Activated T-cell treated with anti-CD3 and anti-CD28 coated beads, Interleukin-2, amount 50 U/mL, for 1 hour (primary cell): ENCODE results near the gene EHMT1.
"Not testable (repeated sequence)": the region's sequence is repeated elsewhere in the genome, so short reads cannot be mapped to it uniquely, and the experiment has no call there.

ENCODE experiments used
- DNase-seq: peaks from one replicate; pipeline ENCODE4 v3.0.0-alpha.2; 2020

Gene EHMT1

DNA sequence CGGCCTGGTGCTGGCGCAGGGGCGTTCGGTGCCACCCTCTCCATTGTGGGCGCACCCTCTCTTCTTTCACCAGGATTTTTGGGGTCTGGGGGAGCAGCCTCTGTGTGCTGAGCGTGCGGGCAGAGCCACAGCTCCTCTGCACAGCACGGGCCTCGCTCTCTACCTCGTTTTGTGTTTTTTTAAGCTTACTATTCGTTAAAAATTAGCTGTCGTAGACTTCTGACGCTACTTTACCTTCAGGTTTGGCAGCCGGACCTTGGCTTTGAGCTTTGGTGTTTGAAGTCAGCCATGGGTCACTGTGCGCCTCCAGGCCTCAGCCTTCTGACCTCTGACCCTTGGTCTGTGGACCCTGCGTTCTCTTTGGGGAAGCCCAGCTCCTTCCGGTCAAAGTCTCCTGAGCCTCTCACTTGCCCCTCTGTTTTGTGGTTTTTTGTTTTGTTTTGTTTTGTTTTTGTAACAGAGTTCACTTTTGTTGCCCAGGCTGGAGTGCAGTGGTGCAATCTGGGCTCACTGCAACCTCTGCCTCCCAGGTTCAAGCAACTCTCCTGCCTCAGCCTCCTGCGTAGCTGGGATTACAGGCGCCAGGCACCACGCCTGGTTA is 170.6 kb downstream of the EHMT1 start:
- no peak for DNase-seq

GRCh38 chr9:137791947-137792346 is 173.1 kb downstream of the EHMT1 start:
- no peak for DNase-seq

GRCh38 chr9:137793196-137793841 is 174.5 kb downstream of the EHMT1 start:
- DNase-seq, result no peak

- DNase-seq, result no peak
These were observed 176.4 kb downstream of the EHMT1 start for GRCh38 chr9:137795156-137795666.

GRCh38 chr9:137797206-137798120 is 178.7 kb downstream of the EHMT1 start:
- DNase-seq, result no peak

- no peak for DNase-seq
These were observed 179.3 kb downstream of the EHMT1 start for GRCh38 chr9:137798142-137798541.

DNA sequence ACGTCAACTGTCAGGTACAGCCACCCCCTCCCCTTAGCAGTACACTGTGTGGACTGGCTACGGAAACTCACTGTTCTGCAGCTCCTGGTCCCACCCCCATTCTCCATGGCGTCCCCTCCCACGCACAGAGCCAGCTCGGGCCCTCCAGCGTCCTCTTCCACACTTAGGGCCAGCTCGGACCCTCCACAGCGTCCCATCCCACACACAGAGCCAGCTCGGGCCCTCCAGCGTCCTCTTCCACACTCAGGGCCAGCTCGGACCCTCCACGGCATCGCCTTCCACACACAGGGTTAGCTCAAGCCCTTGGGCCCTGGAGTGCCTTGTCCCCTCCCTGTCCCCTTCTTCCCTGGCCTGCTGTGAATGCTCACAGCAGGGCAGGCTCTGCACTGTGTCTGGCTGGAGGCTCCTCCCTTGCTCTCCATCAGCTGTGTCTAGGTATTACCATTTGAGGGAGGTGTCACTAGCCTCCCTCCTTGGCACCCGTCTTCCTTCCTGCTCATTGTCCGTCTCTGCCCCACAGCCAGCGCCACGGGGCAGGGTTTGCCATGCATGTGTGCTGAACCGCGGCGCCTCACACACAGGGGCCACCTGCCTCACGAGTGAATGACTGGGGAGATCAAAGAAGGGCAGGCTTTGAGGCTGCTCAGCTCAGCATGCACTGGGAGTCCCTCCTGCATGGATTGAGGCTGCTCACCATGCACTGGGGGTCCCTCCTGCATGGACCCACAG is 180.3 kb downstream of the EHMT1 start:
- DNase-seq, result no peak

- no peak for DNase-seq
These were observed 180.8 kb downstream of the EHMT1 start for GRCh38 chr9:137799630-137799983.

GRCh38 chr9:137800196-137801022 is 181.6 kb downstream of the EHMT1 start:
- DNase-seq, result no peak

- no peak for DNase-seq
These were observed 182.2 kb downstream of the EHMT1 start for GRCh38 chr9:137801023-137801319.

DNA sequence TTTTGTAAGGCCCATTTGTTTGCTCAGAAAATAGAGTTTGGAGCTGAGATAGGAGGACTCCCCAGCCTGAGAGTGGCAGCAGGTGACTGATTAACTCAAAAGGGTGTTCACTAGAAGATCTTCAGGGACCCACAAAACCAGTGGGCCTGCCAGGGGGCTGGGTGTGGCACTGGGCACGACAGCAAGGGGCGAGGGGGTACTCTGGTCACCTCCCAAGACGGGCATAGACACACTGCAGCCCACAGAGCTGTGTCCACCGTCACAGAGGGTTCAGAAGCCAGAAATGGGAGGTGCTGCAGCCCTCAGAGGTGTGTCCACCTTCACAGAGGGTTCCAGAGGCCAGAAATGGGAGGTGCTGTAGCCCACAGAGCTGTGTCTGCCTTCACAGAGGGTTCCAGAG is 183.2 kb downstream of the EHMT1 start:
- no peak for DNase-seq

DNA sequence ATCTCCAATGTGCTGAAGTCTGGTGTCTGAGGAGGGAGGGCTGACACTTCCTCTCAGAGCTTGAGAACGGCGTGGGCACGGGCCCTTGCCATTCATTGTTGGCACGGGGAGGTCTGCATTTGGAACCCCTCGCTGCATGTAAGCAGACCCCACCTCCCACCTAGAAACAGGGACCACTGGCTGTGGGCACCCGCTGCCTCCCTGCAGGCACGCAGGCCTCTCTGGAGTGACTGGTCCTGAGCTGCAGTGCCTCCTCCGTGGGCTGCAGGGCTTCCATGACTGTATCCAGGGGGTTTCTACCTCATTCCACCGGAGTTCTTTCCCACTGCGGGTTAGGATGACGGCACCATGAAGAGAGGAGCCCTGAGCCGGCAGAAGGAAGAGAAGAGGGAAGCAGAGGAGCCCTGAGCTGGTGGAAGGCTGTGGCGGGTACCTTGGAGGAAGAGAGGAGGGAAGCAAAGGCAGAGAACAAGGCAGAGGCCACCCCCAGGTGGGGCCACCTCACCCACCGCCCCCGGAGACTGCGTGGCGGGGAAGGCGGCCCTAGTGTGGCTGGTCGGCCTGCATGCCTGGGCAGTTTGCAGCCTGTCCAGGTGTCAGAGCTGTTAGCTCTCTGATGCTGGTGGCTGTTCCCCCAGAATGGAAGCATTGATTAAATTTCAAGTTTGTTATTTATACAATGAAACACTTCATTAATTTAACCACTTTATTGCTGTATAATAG is 183.9 kb downstream of the EHMT1 start:
- no peak for DNase-seq

- DNase-seq, result no peak
These were observed 186.3 kb downstream of the EHMT1 start for GRCh38 chr9:137804908-137805630.

DNA sequence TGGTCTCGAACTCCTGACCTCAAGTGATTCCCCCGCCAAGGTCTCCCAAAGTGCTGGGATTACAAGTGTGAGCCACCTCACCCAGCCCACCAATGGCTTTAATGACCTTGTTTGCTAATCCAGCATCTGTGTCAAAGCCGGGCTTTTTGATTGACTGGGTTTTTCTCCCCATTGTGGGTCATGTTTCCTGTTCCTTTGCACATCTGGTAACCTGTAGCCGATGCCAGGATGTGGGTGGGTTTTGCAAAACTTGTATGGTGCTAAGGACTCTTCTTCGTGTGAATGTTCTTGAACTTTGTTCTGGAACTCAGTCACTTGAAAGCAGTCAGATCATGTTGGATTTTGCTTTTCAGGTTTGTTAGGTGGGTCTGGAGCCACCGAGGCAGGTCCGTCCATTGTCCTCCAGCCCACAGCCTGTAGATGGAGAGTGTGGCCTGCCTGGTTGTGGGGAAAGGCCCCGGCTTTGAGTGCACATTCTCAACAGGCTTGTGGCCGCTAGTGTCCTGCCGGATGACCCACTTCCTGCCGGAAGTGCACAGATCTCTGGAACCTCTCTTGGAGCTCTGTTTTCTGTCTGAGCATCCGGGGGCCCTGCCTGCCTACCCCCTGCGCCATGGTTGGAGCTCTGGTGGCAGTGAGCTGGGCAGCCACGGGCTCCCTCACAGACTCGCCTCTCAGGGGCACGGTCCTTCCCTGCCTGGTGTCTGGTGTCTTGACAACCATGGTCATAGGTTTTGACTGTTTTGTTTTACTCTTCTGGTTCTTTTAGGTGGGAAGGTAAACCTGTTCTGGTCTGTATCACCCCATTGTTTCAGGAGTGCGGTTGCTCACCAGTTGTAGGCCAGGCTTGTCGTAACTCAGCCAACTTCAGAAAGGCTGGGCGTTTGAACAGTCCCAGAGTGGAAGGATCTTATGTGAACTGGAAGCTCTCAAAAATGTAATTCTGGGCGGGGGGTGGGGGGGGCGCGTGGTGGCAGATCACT is 189.2 kb downstream of the EHMT1 start:
- no peak for DNase-seq

DNA sequence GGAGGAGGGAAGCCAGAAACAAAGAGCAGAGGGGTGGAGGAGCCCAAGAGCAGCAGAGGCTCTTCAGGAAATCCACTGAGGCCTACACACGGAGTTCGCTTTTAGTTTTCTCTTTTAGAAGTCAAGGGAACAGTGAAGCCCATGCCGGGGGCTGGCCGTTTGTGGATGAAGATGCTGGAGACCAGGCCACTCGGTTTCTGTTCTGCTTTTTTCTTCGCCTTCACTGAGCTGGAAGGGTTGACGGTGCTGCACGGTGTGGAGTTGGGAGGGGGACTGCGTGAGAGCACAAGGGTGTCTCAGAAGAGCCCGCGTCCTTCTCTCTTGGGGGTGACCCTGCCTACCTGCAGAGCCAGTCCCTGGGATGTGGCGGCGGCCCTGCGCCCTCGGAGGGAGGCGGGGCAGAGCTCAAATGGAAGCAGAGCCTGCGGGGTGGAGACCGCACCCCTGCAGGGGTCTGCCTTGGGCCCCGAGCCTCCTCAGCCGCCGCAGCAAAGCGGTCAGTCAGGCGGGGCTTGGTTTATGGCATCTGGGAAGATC is 190.3 kb downstream of the EHMT1 start:
- DNase-seq, result no peak

DNA sequence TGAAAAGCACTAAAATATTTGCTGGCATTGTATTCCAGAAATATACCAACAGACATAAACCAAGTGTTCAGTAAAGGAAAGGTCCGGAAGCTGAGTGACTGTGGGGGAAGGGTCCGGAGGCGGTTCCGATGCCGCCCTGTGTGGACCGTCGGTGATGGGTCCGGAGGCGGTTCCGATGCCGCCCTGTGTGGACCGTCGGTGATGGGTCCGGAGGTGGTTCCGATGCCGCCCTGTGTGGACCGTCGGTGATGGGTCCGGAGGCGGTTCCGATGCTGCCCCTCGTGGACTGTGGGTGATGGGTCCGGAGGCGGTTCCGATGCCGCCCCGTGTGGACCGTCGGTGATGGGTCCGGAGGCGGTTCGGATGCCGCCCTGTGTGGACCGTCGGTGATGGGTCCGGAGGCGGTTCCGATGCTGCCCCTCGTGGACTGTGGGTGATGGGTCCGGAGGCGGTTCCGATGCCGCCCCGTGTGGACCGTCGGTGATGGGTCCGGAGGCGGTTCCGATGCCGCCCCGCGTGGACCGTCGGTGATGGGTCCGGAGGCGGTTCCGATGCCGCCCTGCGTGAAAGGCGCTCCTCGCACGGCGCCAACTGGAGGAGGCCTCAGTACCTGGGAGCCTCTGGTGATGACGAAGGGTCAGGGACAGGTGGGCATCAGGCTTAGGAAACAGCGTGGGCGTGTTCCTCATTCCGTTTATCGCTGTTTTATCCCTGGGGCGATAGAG is 191.1 kb downstream of the EHMT1 start:
- not testable (repeated sequence) for DNase-seq

GRCh38 chr9:137811283-137811870 is 192.6 kb downstream of the EHMT1 start:
- DNase-seq, result no peak

GRCh38 chr9:137812356-137813023 is 193.7 kb downstream of the EHMT1 start:
- DNase-seq, result no peak
